NCI-H2196 (cell line): ENCODE data around the gene PODNL1.

Experiments
- DNase-seq: peaks from one replicate; lab custom pipeline; 2025; ENCODE audit not compliant: unreplicated experiment; lab: John Stamatoyannopoulos, UW

Gene PODNL1

GRCh38 chr19:13959141-13959961 lies 21.1 kb upstream of the PODNL1 start:
- no peak for DNase-seq

DNA sequence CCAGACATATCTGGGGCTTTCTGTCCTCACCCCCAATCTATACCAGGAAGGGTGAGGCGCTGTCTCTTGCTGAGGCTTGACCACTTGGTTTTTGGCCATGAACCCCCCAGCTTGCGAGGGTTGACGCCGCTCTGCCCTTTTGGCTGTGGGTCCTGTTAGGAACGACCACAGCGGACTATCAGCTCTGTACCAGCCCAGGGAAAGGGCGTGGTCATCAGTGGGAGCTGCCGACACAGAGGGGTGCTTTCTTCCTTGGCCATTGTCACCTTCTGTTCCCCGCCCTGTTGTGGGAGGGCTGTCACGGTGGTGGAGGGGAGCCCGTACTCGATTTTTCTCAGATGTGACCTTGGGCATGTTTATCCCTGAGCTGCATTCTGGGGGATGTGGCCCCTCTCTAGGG lies 19.8 kb upstream of the PODNL1 start:
- DNase-seq, result no peak

GRCh38 chr19:13957051-13957450 lies 18.8 kb upstream of the PODNL1 start:
- DNase-seq, result no peak

DNA sequence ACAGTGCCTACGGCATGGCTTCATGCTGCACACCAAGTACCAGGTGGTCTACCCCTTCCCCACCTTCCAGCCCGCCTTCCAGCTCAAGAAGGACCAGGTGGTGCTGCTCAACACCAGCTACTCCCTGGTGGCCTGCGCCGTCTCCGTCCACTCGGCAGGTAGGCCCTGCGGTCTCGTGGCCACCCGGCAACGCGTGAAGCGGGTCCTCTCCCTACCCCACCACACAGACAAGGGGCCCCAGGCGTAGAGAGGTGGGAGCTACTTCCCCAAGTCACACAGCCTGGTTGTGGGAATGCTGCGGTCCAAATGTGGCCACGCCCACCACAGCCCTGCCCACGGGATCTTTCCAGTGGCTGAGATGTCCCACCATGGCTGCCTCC lies 18.1 kb upstream of the PODNL1 start:
- DNase-seq, result no peak

- no peak for DNase-seq
These were observed 17.6 kb upstream of the PODNL1 start for GRCh38 chr19:13955662-13956364.

DNA sequence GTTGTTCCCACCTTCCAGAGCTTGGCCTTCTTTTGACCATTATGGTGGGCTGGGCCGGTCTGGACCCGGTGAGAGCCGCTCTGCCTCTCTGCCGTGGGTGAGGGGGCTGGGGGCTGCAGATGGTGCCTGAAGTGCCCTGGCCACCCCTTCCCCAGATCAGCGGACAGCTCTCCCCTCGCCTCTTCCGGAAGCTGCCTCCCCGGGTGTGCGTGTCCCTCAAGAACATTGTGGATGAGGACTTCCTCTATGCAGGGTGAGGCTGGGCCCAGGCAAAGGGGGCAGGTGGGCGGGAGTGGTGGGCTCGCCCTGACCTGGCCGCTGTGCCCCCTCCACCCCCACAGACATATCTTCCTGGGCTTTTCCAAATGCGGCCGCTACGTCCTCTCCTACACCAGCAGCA lies 16.0 kb upstream of the PODNL1 start:
- no peak for DNase-seq

- DNase-seq, result no peak
These were observed 14.8 kb upstream of the PODNL1 start for GRCh38 chr19:13952931-13953531.

DNA sequence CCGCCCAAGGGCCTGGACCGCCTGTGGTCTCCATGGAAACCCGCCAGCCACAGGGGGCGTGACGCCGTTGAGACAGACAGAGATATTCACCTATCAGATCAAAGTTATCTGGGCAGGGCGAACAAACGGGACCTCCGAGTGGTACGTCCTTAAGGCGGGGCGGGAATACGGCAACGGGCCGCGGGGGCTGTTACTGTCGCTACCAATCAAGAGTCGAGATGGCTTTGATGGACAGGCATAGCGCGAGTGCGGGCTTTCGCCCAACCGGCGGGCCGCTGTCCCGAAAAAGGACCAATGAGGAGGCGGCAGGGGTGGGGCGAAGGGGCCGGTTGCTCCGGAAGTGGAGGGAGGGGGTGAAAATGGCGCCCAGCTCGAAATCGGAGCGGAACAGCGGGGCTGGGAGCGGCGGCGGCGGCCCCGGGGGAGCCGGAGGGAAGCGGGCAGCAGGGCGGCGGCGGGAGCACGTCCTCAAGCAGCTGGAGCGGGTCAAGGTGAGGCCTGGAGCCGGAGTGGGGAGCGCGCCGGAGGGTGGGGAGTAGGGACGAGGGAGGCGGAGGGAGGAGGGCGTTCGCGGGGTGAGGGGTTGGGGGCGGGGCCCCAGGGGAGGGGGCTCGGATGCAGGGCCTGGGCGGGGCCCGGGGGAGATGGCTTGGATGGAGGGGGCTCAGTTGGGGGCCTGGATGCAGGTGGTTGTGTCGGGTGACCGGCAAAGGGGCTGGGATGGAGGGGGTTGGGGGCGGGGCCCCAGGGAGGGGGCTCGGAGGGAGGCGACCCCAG lies 14.1 kb upstream of the PODNL1 start, which contains the start of gene DCAF15:
TSS of gene DCAF15 (plus strand) at position 356 of the 777 bp plus-strand sequence. CDS start at position 360, 4 bp downstream.
- DNase-seq, result peak; percentile 99

DNA sequence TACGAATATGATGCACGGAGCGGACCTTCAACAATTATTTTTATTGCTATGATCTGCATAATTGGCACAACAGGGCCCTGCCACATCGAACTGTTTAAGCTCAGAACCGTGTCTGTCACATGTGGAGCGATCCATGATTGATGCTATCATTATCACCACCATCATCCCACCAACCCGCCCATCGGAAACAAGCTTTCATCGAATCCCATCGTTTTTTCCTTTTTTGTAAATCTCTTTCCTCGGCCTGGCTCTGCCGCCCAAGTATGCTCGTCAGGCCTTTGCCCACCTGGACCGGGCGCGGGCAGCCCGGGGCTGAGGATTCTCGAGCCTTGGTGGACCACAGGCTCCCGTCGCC lies 13.6 kb upstream of the PODNL1 start:
- no peak for DNase-seq

- no peak for DNase-seq
These were observed 12.8 kb upstream of the PODNL1 start for GRCh38 chr19:13951043-13951442.

- DNase-seq, result no peak
These were observed 8.2 kb upstream of the PODNL1 start for GRCh38 chr19:13946414-13946813.

- no peak for DNase-seq
These were observed 3.9 kb upstream of the PODNL1 start for GRCh38 chr19:13942023-13942684.

- no peak for DNase-seq
These were observed 527 bp downstream of the PODNL1 start for GRCh38 chr19:13937479-13938300.

GRCh38 chr19:13935765-13936510 lies 2.3 kb downstream of the PODNL1 start:
- no peak for DNase-seq

DNA sequence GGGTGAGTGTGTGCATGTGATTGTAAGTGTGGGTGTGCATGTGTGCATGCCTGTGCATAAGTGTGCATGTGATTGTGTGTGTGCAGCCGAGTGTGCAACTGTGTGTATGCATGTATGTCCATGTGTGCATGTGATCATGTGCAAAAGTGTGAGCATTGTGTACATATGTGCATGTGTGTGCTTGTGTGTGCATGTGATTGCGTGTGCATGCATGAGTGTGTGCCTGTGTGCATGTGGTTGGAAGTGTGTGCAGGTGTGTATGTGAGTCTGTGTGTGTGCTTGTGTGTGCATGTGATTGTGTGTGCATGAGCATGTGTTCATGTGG lies 3.5 kb downstream of the PODNL1 start:
- no peak for DNase-seq

GRCh38 chr19:13932911-13933393 lies 5.3 kb downstream of the PODNL1 start:
- no peak for DNase-seq

DNA sequence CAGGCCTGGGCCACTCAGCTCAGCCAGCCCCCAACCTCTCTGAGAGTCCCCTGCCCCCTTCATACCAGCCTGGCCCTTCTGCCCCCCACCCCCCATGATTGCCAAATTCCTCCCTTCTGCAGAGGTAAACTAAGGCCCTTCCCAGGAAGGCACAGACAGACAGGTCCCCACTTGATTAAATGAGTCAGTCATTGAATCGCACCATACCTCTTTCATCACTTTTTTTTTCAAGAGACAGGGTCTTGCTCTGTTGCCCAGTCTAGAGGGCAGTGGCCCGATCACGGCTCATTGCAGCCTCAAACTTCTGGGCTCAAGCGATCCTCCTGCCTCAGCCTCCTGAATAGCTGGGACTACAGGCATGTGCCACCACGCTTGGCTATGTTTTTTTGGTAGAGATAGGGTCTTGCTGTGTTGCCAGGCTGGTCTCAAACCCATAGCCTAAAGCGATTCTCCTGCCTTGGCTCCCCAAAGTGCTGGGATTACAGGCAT lies 6.0 kb downstream of the PODNL1 start:
- DNase-seq, result no peak

- DNase-seq, result no peak
These were observed 6.6 kb downstream of the PODNL1 start for GRCh38 chr19:13931391-13932148.
